HG02981 (cell line): Measurements from ENCODE around the gene BEGAIN.
"Not testable (repeated sequence)": the region's sequence is repeated elsewhere in the genome, so short reads cannot be mapped to it uniquely, and the experiment has no call there.

Experiments used
- ATAC-seq: cut with Tn5 transposase; IDR thresholded peaks from one replicate; pipeline ENCODE4 v1.9.1; 2021; ENCODE audit warnings: mild to moderate bottlenecking, moderate library complexity; ENCODE audit not compliant: unreplicated experiment

BEGAIN gene

GRCh38 chr14:100526632-100527031 lies 60.6 kb downstream of the BEGAIN start:
- ATAC-seq = no peak

GRCh38 chr14:100526057-100526456 lies 61.2 kb downstream of the BEGAIN start:
- ATAC-seq = no peak

GRCh38 chr14:100525615-100526014 lies 61.6 kb downstream of the BEGAIN start:
- ATAC-seq = no peak

- no peak for ATAC-seq
These were observed 62.3 kb downstream of the BEGAIN start for GRCh38 chr14:100524933-100525243.

GRCh38 chr14:100524233-100524932 lies 62.8 kb downstream of the BEGAIN start:
- ATAC-seq = no peak

GRCh38 chr14:100523843-100524169 lies 63.4 kb downstream of the BEGAIN start:
- no peak for ATAC-seq

GRCh38 chr14:100523131-100523842 lies 63.9 kb downstream of the BEGAIN start:
- ATAC-seq = no peak

- ATAC-seq = no peak
These were observed 64.6 kb downstream of the BEGAIN start for GRCh38 chr14:100522616-100523099.

GRCh38 chr14:100506053-100506452 lies 81.2 kb downstream of the BEGAIN start:
- not testable (repeated sequence) for ATAC-seq

GRCh38 chr14:100504372-100505078 lies 82.7 kb downstream of the BEGAIN start:
- ATAC-seq = no peak

- ATAC-seq = no peak
These were observed 84.0 kb downstream of the BEGAIN start for GRCh38 chr14:100503251-100503650.

GRCh38 chr14:100502622-100503220 lies 84.5 kb downstream of the BEGAIN start:
- no peak for ATAC-seq

- no peak for ATAC-seq
These were observed 87.1 kb downstream of the BEGAIN start for GRCh38 chr14:100500128-100500527.

- ATAC-seq = no peak
These were observed 89.1 kb downstream of the BEGAIN start for GRCh38 chr14:100498068-100498467.

GRCh38 chr14:100495917-100496316 lies 91.3 kb downstream of the BEGAIN start:
- ATAC-seq = no peak

GRCh38 chr14:100494645-100495044 lies 92.6 kb downstream of the BEGAIN start:
- no peak for ATAC-seq

- ATAC-seq = no peak
These were observed 97.0 kb downstream of the BEGAIN start for GRCh38 chr14:100490252-100490651.

GRCh38 chr14:100488057-100488456 lies 99.2 kb downstream of the BEGAIN start:
- no peak for ATAC-seq

GRCh38 chr14:100487304-100487703 lies 99.9 kb downstream of the BEGAIN start:
- ATAC-seq = no peak
